ENCODE data around the gene MTREX.

Gene MTREX

GRCh38 chr5:55445791-55446190 is 138.0 kb downstream of the MTREX start:
- Histone ChIP-seq H3K27ac (ENCODE audit: low read length) (no peak overlapping the region), H3K9me3 (ENCODE audit: control insufficient read depth in 2 of 2, low read length in 2 of 2) (no peaks in the 10 kb centered on the region), H3K4me1 (ENCODE audit: control insufficient read depth, insufficient read depth, low read length) (peaks cover 17% of the 10 kb centered on the region), H3K36me3 (ENCODE audit: control insufficient read depth in 2 of 2, insufficient read depth in 2 of 2, low read length in 2 of 2) (peaks cover 0 to 5% of the 10 kb centered on the region in 2 donors), H3K9ac (ENCODE audit: low read length in 2 of 2) (no peak overlapping the region), H3K27me3 (ENCODE audit: control insufficient read depth in 1 of 2, insufficient read depth in 2 of 2, low read length in 2 of 2) (no peaks in the 10 kb centered on the region), H3K4me3 (ENCODE audit: low read length in 2 of 2) (no peak overlapping the region)

GRCh38 chr5:55446640-55447351 is 139.0 kb downstream of the MTREX start:
- H3K27me3 ChIP-seq (ENCODE audit: control insufficient read depth in 1 of 2, insufficient read depth in 2 of 2, low read length in 2 of 2): no peaks in the 10 kb centered on the region
- no peaks in the 10 kb centered on the region for H3K9me3 ChIP-seq (ENCODE audit: control insufficient read depth in 2 of 2, low read length in 2 of 2)
- no peak overlapping the region for H3K27ac ChIP-seq (ENCODE audit: low read length)
- peaks cover 7% of the 10 kb centered on the region for H3K4me1 ChIP-seq (ENCODE audit: control insufficient read depth, insufficient read depth, low read length)
- no peak overlapping the region for H3K4me3 ChIP-seq (ENCODE audit: low read length in 2 of 2)
- no peak overlapping the region for H3K9ac ChIP-seq (ENCODE audit: low read length in 2 of 2)
- no peaks in the 10 kb centered on the region for H3K36me3 ChIP-seq (ENCODE audit: control insufficient read depth in 2 of 2, insufficient read depth in 2 of 2, low read length in 2 of 2)

- no peak overlapping the region for H3K4me3 ChIP-seq (ENCODE audit: low read length in 2 of 2)
- no peak overlapping the region for H3K27ac ChIP-seq (ENCODE audit: low read length)
- no peak overlapping the region for H3K9ac ChIP-seq (ENCODE audit: low read length in 2 of 2)
- no peaks in the 10 kb centered on the region for H3K9me3 ChIP-seq (ENCODE audit: control insufficient read depth in 2 of 2, low read length in 2 of 2)
- H3K36me3 ChIP-seq (ENCODE audit: control insufficient read depth in 2 of 2, insufficient read depth in 2 of 2, low read length in 2 of 2): peaks cover 2 to 5% of the 10 kb centered on the region in 2 donors
- H3K27me3 ChIP-seq (ENCODE audit: control insufficient read depth in 1 of 2, insufficient read depth in 2 of 2, low read length in 2 of 2): no peaks in the 10 kb centered on the region
- H3K4me1 ChIP-seq (ENCODE audit: control insufficient read depth, insufficient read depth, low read length): peaks cover 4% of the 10 kb centered on the region
Measured at GRCh38 chr5:55450050-55450765, 142.4 kb downstream of the MTREX start.

- H3K27ac ChIP-seq (ENCODE audit: low read length): no peak overlapping the region
- no peaks in the 10 kb centered on the region for H3K27me3 ChIP-seq (ENCODE audit: control insufficient read depth in 1 of 2, insufficient read depth in 2 of 2, low read length in 2 of 2)
- no peak overlapping the region for H3K4me3 ChIP-seq (ENCODE audit: low read length in 2 of 2)
- H3K4me1 ChIP-seq (ENCODE audit: control insufficient read depth, insufficient read depth, low read length): peaks cover under 1% of the 10 kb centered on the region
- no peaks in the 10 kb centered on the region for H3K9me3 ChIP-seq (ENCODE audit: control insufficient read depth in 2 of 2, low read length in 2 of 2)
- peaks cover 2 to 5% of the 10 kb centered on the region in 2 donors for H3K36me3 ChIP-seq (ENCODE audit: control insufficient read depth in 2 of 2, insufficient read depth in 2 of 2, low read length in 2 of 2)
- no peak overlapping the region for H3K9ac ChIP-seq (ENCODE audit: low read length in 2 of 2)
Measured at GRCh38 chr5:55451976-55452375, 144.2 kb downstream of the MTREX start.

GRCh38 chr5:55453211-55453610 is 145.4 kb downstream of the MTREX start:
- Histone ChIP-seq H3K27ac (ENCODE audit: low read length) (no peak overlapping the region), H3K4me1 (ENCODE audit: control insufficient read depth, insufficient read depth, low read length) (no peaks in the 10 kb centered on the region), H3K4me3 (ENCODE audit: low read length in 2 of 2) (no peak overlapping the region), H3K9ac (ENCODE audit: low read length in 2 of 2) (no peak overlapping the region), H3K9me3 (ENCODE audit: control insufficient read depth in 2 of 2, low read length in 2 of 2) (no peaks in the 10 kb centered on the region), H3K27me3 (ENCODE audit: control insufficient read depth in 1 of 2, insufficient read depth in 2 of 2, low read length in 2 of 2) (no peaks in the 10 kb centered on the region), H3K36me3 (ENCODE audit: control insufficient read depth in 2 of 2, insufficient read depth in 2 of 2, low read length in 2 of 2) (peaks cover 2 to 5% of the 10 kb centered on the region in 2 donors)

GRCh38 chr5:55454282-55454681 is 146.5 kb downstream of the MTREX start:
- Histone ChIP-seq H3K27ac (ENCODE audit: low read length) (no peak overlapping the region), H3K4me1 (ENCODE audit: control insufficient read depth, insufficient read depth, low read length) (no peaks in the 10 kb centered on the region), H3K9ac (ENCODE audit: low read length in 2 of 2) (no peak overlapping the region), H3K27me3 (ENCODE audit: control insufficient read depth in 1 of 2, insufficient read depth in 2 of 2, low read length in 2 of 2) (no peaks in the 10 kb centered on the region), H3K36me3 (ENCODE audit: control insufficient read depth in 2 of 2, insufficient read depth in 2 of 2, low read length in 2 of 2) (peaks cover 2 to 5% of the 10 kb centered on the region in 2 donors), H3K4me3 (ENCODE audit: low read length in 2 of 2) (no peak overlapping the region), H3K9me3 (ENCODE audit: control insufficient read depth in 2 of 2, low read length in 2 of 2) (no peaks in the 10 kb centered on the region)

- no peaks in the 10 kb centered on the region for H3K9me3 ChIP-seq (ENCODE audit: control insufficient read depth in 2 of 2, low read length in 2 of 2)
- no peaks in the 10 kb centered on the region for H3K4me1 ChIP-seq (ENCODE audit: control insufficient read depth, insufficient read depth, low read length)
- H3K27me3 ChIP-seq (ENCODE audit: control insufficient read depth in 1 of 2, insufficient read depth in 2 of 2, low read length in 2 of 2): no peaks in the 10 kb centered on the region
- H3K4me3 ChIP-seq (ENCODE audit: low read length in 2 of 2): no peak overlapping the region
- peaks cover 2 to 5% of the 10 kb centered on the region in 2 donors for H3K36me3 ChIP-seq (ENCODE audit: control insufficient read depth in 2 of 2, insufficient read depth in 2 of 2, low read length in 2 of 2)
- no peak overlapping the region for H3K27ac ChIP-seq (ENCODE audit: low read length)
- no peak overlapping the region for H3K9ac ChIP-seq (ENCODE audit: low read length in 2 of 2)
Measured at GRCh38 chr5:55456216-55456895, 148.6 kb downstream of the MTREX start.

- H3K27ac ChIP-seq (ENCODE audit: low read length): no peak overlapping the region
- no peak overlapping the region for H3K4me3 ChIP-seq (ENCODE audit: low read length in 2 of 2)
- H3K9ac ChIP-seq (ENCODE audit: low read length in 2 of 2): no peak overlapping the region
- H3K4me1 ChIP-seq (ENCODE audit: control insufficient read depth, insufficient read depth, low read length): no peaks in the 10 kb centered on the region
- no peaks in the 10 kb centered on the region for H3K27me3 ChIP-seq (ENCODE audit: control insufficient read depth in 1 of 2, insufficient read depth in 2 of 2, low read length in 2 of 2)
- no peaks in the 10 kb centered on the region for H3K9me3 ChIP-seq (ENCODE audit: control insufficient read depth in 2 of 2, low read length in 2 of 2)
- H3K36me3 ChIP-seq (ENCODE audit: control insufficient read depth in 2 of 2, insufficient read depth in 2 of 2, low read length in 2 of 2): no peaks in the 10 kb centered on the region
Measured at GRCh38 chr5:55459572-55459971, 151.8 kb downstream of the MTREX start.

GRCh38 chr5:55463613-55464012 is 155.8 kb downstream of the MTREX start:
- Histone ChIP-seq H3K9ac (ENCODE audit: low read length in 2 of 2) (no peak overlapping the region), H3K27me3 (ENCODE audit: control insufficient read depth in 1 of 2, insufficient read depth in 2 of 2, low read length in 2 of 2) (no peaks in the 10 kb centered on the region), H3K4me1 (ENCODE audit: control insufficient read depth, insufficient read depth, low read length) (no peaks in the 10 kb centered on the region), H3K36me3 (ENCODE audit: control insufficient read depth in 2 of 2, insufficient read depth in 2 of 2, low read length in 2 of 2) (peaks cover 3 to 6% of the 10 kb centered on the region in 2 donors), H3K27ac (ENCODE audit: low read length) (no peak overlapping the region), H3K9me3 (ENCODE audit: control insufficient read depth in 2 of 2, low read length in 2 of 2) (no peaks in the 10 kb centered on the region), H3K4me3 (ENCODE audit: low read length in 2 of 2) (no peak overlapping the region)

GRCh38 chr5:55467862-55468551 is 160.2 kb downstream of the MTREX start:
- Histone ChIP-seq H3K36me3 (ENCODE audit: control insufficient read depth in 2 of 2, insufficient read depth in 2 of 2, low read length in 2 of 2) (peaks cover 3 to 6% of the 10 kb centered on the region in 2 donors), H3K27me3 (ENCODE audit: control insufficient read depth in 1 of 2, insufficient read depth in 2 of 2, low read length in 2 of 2) (no peaks in the 10 kb centered on the region), H3K9ac (ENCODE audit: low read length in 2 of 2) (no peak overlapping the region), H3K4me1 (ENCODE audit: control insufficient read depth, insufficient read depth, low read length) (no peaks in the 10 kb centered on the region), H3K9me3 (ENCODE audit: control insufficient read depth in 2 of 2, low read length in 2 of 2) (no peaks in the 10 kb centered on the region), H3K4me3 (ENCODE audit: low read length in 2 of 2) (no peak overlapping the region), H3K27ac (ENCODE audit: low read length) (no peak overlapping the region)

Measured in stomach smooth muscle (tissue), 2 donors.